Hematopoietic multipotent progenitor cell treated with erythropoietin and hydrocortisone succinate and interleukin-3 and kit ligand, for 8 days (in vitro differentiated cells): ENCODE results near the gene ARHGEF35.
"Not testable (repeated sequence)": the region's sequence is repeated elsewhere in the genome, so short reads cannot be mapped to it uniquely, and the experiment has no call there.

ENCODE experiments used
- DNase-seq: peaks from one replicate; pipeline ENCODE4 v3.0.0-alpha.2; 2015

Gene ARHGEF35

DNA sequence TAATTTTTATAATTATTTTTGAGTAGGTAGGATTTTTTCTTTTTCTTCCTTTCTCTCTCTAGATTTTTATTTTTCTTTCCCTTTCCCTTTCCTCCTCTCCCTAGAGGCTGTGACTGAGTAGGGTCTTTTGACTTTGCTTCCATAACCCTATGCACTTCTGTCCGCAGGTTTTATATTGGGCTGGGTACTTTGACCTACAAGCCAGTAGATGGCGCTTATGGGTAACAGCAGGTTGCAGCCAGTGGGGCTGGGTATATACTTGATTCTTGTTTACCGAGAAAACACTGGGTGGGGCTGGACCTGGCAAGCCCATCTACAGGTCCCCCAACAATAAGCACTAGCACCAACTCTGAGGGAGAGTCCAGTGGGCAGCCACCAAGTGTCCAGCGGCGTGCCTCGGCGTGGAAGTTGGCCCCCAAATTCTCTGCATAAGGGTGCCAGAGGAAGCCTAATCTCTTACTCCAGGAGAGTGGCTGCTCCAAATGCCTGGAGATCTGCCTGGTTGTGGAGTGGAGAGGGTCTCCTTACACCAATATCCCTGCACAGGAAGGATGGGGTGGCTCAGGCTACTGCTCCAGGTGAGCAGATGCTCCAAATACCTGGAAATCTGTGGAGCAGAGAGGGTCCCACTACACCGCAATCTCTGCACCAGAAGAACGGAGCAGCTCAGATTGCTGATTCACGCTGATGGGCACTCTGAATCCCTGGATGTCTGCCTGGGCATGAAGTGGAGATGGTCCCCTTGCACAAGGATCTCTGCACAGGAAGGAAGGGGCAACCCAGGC, 17.1 kb downstream of the ARHGEF35 start:
- peak; percentile 8 for DNase-seq

- no peak for DNase-seq
These were observed 21.0 kb downstream of the ARHGEF35 start for GRCh38 chr7:144174613-144175012.

DNA sequence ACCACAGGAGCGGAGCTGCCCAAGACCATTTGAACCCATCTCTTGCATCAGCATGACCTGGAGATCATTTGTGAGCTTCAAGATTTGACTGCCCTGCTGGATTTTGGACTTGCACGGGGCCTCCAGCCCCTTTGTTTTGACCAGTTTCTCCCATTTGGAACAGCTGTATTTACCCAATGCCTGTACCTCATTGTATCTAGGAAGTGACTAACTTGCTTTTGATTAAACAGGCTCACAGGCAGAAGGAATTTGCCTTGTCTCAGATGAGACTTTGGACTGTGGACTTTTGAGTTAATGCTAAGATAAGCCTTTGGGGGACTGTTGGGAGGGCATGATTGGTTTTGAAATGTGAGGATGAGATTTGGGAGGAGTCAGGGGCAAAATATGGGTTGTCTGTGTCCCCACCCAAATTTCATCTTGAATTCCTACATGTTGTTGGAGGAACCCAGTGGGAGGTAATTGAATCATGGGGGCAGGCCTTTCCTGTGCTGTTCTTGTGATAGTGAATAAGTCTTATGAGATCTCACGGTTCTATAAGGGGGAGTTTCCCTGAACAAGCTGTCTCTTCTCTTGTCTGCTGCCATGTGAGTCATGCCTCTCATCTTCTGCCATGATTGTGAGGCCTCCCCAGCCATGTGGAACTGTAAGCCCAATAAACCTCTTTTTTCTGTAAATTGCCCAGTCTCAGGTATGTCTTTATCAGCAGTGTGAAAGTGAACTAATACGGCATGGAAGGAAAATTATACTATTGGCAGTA, 23.9 kb downstream of the ARHGEF35 start:
- DNase-seq, result not testable (repeated sequence)

DNA sequence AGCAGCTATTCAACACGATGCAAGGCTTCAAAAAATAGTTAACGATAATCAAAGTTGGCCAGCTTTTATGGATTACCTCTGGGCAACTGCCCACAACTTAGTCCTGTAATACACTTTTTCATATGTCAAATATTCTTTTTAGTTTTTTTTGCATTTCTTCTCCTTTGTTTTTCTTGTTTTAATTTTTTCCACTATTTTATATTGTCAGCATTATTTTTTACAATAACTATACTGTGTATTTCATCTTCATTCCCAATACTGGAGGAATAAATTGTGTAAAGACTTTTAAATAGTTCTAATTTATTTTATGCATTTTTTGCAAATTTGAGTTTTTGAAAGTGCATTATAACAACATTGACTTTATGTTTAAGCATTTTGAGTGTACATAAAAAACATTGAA, 30.8 kb downstream of the ARHGEF35 start:
- DNase-seq, result no peak

GRCh38 chr7:144158861-144159260, 36.8 kb downstream of the ARHGEF35 start:
- no peak for DNase-seq

- no peak for DNase-seq
These were observed 47.3 kb downstream of the ARHGEF35 start for GRCh38 chr7:144148224-144148827.

- DNase-seq, result no peak
These were observed 51.2 kb downstream of the ARHGEF35 start for GRCh38 chr7:144144426-144144825.

- no peak for DNase-seq
These were observed 53.4 kb downstream of the ARHGEF35 start for GRCh38 chr7:144142187-144142586.

DNA sequence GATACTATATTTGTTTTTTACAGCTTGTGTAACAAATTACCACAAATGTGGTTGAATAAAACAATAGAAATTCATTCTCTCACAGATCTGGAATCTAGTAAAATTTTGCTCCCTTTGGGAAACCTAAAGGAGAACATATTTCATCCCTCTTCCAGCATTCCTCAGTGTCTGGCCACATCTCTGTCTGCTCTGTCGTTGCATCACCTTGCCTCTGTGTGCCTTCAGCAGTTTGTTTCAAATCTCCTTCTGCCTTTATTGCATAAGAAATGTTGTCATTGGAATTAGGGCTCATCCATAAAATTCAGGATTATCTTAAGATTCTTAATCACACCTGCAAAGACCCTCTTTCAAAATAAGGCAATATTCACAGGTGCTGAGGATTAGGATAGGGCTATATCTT, 58.1 kb downstream of the ARHGEF35 start:
- DNase-seq, result no peak
